ENCODE data around the gene ANK2. TPM values are rescaled to one million over a fixed set of nuclear protein-coding genes. Genes with fewer than 3 reads are reported as not detected.
A peak's percentile ranks its signal among the peaks of the same experiment; 100 is the strongest.
"Not testable (repeated sequence)": the region's sequence is repeated elsewhere in the genome, so short reads cannot be mapped to it uniquely, and the experiment has no call there.

ANK2 gene
- total RNA-seq, 6 donors from 2014 or later: 4.2 to 23.3 (median 8.5) TPM

DNA sequence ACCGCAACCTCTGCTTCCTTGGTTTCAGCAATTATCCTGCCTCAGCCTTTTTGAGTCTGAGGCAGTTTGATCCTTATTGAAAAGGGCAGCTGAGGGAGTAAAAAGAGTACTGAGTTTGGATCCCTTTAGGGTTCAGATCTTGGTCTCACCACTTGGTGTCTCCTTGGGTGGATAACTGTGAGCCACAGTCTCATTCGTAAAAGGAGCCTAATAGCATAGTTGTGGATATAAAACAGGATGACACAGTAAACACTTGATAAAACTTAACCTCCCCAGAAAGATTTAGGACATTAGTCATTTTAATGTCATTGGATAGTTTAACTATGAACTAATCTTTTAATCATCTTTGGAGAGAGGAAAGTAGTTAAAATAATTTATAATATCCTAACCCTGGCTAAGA, 173.0 kb downstream of the ANK2 start:
- TF ChIP-seq EP300 (IDR thresholded peaks at IDR 0.05) (no peak), POLR2A (IDR thresholded peaks at IDR 0.05) (no peak), POLR2AphosphoS5 (IDR thresholded peaks at IDR 0.05) (no peak)
- TF ChIP-seq, protein P1, sequence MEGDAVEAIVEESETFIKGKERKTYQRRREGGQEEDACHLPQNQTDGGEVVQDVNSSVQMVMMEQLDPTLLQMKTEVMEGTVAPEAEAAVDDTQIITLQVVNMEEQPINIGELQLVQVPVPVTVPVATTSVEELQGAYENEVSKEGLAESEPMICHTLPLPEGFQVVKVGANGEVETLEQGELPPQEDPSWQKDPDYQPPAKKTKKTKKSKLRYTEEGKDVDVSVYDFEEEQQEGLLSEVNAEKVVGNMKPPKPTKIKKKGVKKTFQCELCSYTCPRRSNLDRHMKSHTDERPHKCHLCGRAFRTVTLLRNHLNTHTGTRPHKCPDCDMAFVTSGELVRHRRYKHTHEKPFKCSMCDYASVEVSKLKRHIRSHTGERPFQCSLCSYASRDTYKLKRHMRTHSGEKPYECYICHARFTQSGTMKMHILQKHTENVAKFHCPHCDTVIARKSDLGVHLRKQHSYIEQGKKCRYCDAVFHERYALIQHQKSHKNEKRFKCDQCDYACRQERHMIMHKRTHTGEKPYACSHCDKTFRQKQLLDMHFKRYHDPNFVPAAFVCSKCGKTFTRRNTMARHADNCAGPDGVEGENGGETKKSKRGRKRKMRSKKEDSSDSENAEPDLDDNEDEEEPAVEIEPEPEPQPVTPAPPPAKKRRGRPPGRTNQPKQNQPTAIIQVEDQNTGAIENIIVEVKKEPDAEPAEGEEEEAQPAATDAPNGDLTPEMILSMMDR (IDR thresholded peaks at IDR 0.05): no peak
- Histone ChIP-seq H3K4me1 (no peaks in the 10 kb centered on the region), H3K27ac (no peak overlapping the region), H3K27me3 (no peaks in the 10 kb centered on the region), H3K4me3 (no peak overlapping the region), H3K36me3 (no peaks in the 10 kb centered on the region), H3K9me3 (no peaks in the 10 kb centered on the region)
- 83 to 85% methylated on average over 2 of the region's 2 CpGs for WGBS, 2 donors
- DNase-seq (no peak), ATAC-seq (ENCODE audit: low FRiP score in 2 of 2) (peak in 1 of 2 donors; percentile 38)

DNA sequence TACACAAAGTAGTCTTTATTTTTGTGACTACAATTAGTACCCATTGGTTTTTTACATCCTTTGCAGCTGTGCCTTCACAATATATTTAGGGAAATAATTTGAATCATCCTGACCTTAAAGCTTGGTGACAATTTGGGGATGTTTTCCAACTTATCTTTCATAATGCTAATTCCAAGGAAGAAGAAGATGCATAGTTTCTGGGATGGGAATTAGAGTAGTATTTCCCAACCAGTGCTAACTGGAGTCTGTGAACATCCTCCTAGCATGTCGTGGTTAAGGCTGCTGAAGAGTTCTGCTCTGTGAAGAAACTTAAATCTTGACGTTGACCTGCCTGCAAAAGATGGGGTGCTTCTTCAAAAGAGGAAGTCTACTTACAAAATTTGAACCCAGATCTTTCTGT, 173.5 kb downstream of the ANK2 start:
- Histone ChIP-seq H3K27ac (no peak overlapping the region), H3K4me3 (no peak overlapping the region), H3K36me3 (no peaks in the 10 kb centered on the region), H3K4me1 (no peaks in the 10 kb centered on the region), H3K27me3 (no peaks in the 10 kb centered on the region), H3K9me3 (no peaks in the 10 kb centered on the region)
- no peak for DNase-seq
- TF ChIP-seq EP300 (IDR thresholded peaks at IDR 0.05): no peak
- TF ChIP-seq, protein P1 (IDR thresholded peaks at IDR 0.05): no peak
- TF ChIP-seq POLR2AphosphoS5 (IDR thresholded peaks at IDR 0.05): no peak
- TF ChIP-seq POLR2A (IDR thresholded peaks at IDR 0.05): no peak
- no peak for ATAC-seq (ENCODE audit: low FRiP score in 2 of 2)
- 65 to 89% methylated on average over 2 of the region's 2 CpGs for whole genome bisulfite sequencing, 2 donors

DNA sequence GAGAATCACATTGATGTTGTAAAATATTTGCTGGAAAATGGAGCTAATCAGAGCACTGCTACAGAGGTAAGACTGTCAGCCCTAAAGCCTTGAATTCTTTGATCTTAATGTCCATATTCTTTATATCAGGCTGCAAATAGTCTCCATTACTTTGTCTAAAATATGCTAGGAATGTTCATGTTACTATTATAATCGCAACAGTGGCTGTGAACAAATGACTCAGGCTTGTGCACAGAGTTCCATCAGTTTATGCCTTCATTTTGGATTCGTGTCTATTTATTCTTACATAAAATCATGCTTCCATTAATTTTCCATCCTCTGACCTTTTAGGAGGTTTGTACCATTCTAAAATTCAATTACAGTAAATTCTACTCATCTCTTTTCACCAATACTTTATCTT, 182.7 kb downstream of the ANK2 start:
- no peaks in the 10 kb centered on the region for H3K9me3 ChIP-seq
- WGBS, 2 donors: 59 to 70% methylated on average over 2 of the region's 2 CpGs
- no peak overlapping the region for H3K4me3 ChIP-seq
- H3K36me3 ChIP-seq: no peaks in the 10 kb centered on the region
- ATAC-seq (ENCODE audit: low FRiP score in 2 of 2) (no peak), DNase-seq (no peak)
- H3K27ac ChIP-seq: no peak overlapping the region
- H3K27me3 ChIP-seq: no peaks in the 10 kb centered on the region
- TF ChIP-seq POLR2A (IDR thresholded peaks at IDR 0.05) (no peak), EP300 (IDR thresholded peaks at IDR 0.05) (no peak), POLR2AphosphoS5 (IDR thresholded peaks at IDR 0.05) (no peak)
- TF ChIP-seq, protein P1 (IDR thresholded peaks at IDR 0.05): no peak
- no peaks in the 10 kb centered on the region for H3K4me1 ChIP-seq

DNA sequence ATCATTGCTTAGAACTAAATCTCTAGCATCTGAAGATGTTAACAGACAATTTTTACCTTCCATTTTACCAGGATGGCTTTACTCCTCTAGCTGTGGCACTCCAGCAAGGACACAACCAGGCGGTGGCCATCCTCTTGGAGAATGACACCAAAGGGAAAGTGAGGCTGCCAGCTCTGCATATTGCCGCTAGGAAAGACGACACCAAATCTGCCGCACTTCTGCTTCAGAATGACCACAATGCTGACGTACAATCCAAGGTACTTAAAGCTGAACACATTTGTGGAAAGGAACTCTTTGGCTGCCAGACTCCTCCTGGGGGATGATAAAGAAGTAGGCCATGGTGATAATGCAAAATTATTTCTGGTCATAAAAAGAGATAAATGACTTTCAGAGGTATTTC, 187.5 kb downstream of the ANK2 start:
- H3K9me3 ChIP-seq: no peaks in the 10 kb centered on the region
- H3K4me3 ChIP-seq: no peak overlapping the region
- WGBS, 2 donors: 82 to 94% methylated on average over 5 of the region's 5 CpGs
- no peak for DNase-seq
- no peaks in the 10 kb centered on the region for H3K36me3 ChIP-seq
- ATAC-seq (ENCODE audit: low FRiP score in 2 of 2): no peak
- TF ChIP-seq POLR2A (IDR thresholded peaks at IDR 0.05) (no peak), POLR2AphosphoS5 (IDR thresholded peaks at IDR 0.05) (no peak), EP300 (IDR thresholded peaks at IDR 0.05) (no peak)
- TF ChIP-seq, protein P1 (IDR thresholded peaks at IDR 0.05): no peak
- H3K27ac ChIP-seq: no peak overlapping the region
- H3K4me1 ChIP-seq: no peaks in the 10 kb centered on the region
- H3K27me3 ChIP-seq: no peaks in the 10 kb centered on the region

DNA sequence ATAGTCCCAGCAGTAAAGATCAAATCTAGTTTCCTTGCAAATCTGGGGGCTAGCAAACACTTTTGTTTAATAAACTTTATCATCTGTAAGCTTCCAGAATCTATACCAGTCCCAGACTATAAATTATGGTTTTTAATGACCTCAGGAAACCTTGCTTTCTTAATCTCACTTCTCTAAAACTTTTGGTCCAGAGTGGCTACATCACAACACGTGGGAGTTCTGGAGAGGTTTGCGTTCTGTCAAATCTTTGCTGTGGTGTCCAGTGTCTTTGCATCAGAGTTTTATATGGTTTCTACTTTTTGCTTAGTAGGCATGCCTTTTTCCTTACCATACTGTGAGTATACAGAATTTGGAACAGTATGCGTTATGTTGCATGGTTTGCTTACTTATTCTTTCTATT, 193.9 kb downstream of the ANK2 start:
- Histone ChIP-seq H3K36me3 (no peaks in the 10 kb centered on the region), H3K4me3 (no peak overlapping the region), H3K27ac (no peak overlapping the region), H3K27me3 (no peaks in the 10 kb centered on the region), H3K4me1 (no peaks in the 10 kb centered on the region), H3K9me3 (no peaks in the 10 kb centered on the region)
- DNase-seq: no peak
- 65 to 78% methylated on average over 3 of the region's 3 CpGs for WGBS, 2 donors
- no peak for ATAC-seq (ENCODE audit: low FRiP score in 2 of 2)
- TF ChIP-seq POLR2AphosphoS5 (IDR thresholded peaks at IDR 0.05) (no peak), POLR2A (IDR thresholded peaks at IDR 0.05) (no peak), EP300 (IDR thresholded peaks at IDR 0.05) (no peak)
- TF ChIP-seq, protein P1 (IDR thresholded peaks at IDR 0.05): no peak

DNA sequence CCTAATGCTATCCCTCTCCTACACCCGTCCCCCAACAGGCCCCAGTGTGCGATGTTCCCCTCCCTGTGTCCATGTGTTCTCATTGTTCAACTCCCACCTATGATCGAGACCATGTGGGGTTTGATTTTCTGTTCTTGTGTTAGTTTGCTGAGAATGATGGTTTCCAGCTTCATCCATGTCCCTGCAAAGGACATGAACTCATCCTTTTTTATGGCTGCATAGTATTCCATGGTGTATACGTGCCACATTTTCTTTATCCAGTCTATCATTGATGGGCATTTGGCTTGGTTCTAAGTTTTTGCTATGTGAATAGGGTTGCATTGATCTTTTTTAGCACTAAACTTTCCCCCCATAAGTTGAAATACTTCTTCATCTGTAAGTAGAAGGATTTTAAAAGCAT, 195.3 kb downstream of the ANK2 start:
- not testable (repeated sequence) for H3K27ac ChIP-seq; H3K9me3 ChIP-seq; H3K36me3 ChIP-seq; H3K27me3 ChIP-seq; ATAC-seq (ENCODE audit: low FRiP score in 2 of 2); H3K4me3 ChIP-seq; DNase-seq; H3K4me1 ChIP-seq
- WGBS, 2 donors: 87 to 94% methylated on average over 4 of the region's 4 CpGs

All from upper lobe of left lung (tissue), 6 donors.